Progenitor cell of endocrine pancreas (in vitro differentiated cells): ENCODE measurements around the gene MIA. TPM values are rescaled to one million over a fixed set of nuclear protein-coding genes. Genes with fewer than 3 reads are reported as not detected.
"Not testable (repeated sequence)": the region's sequence is repeated elsewhere in the genome, so short reads cannot be mapped to it uniquely, and the experiment has no call there.

Experiments
- DNase-seq: peaks from one replicate; pipeline ENCODE4 v3.0.0; 2021; ENCODE audit warnings: low spot score; ENCODE audit not compliant: unreplicated experiment
- H3K27ac Mint-ChIP-seq: 2 replicates; pipeline ENCODE4 v1.8.0; 2021; ENCODE audit warnings: mild to moderate bottlenecking, moderate library complexity, mixed read lengths
- H3K27me3 Mint-ChIP-seq: 2 replicates; pipeline ENCODE4 v1.8.0; 2021; ENCODE audit warnings: mixed read lengths
- H3K36me3 Mint-ChIP-seq: 2 replicates; pipeline ENCODE4 v1.8.0; 2022; ENCODE audit warnings: mixed read lengths; ENCODE audit not compliant: insufficient read depth
- H3K4me1 Mint-ChIP-seq: 2 replicates; pipeline ENCODE4 v1.8.0; 2021; ENCODE audit warnings: low read depth, mixed read lengths
- H3K4me3 Mint-ChIP-seq: 2 replicates; pipeline ENCODE4 v1.8.0; 2021; ENCODE audit warnings: low read depth, mild to moderate bottlenecking, moderate library complexity, mixed read lengths
- H3K9me3 Mint-ChIP-seq: 2 replicates; pipeline ENCODE4 v1.8.0; 2021; ENCODE audit warnings: low read depth, mixed read lengths
- CTCF ChIP-seq: fragments of 200-600 bp; sonication (generic); IDR thresholded peaks from one replicate; pipeline ENCODE4 v1.5.0; 2021; ENCODE audit warnings: antibody characterized with exemption, mild to moderate bottlenecking; ENCODE audit not compliant: unreplicated experiment
- long read RNA-seq: library from polyadenylated mRNA; unstranded; transcript quantifications from one replicate; pipeline ENCODE4 v2.0.0, GENCODE V29; 2020
- total RNA-seq: library from RNA; stranded (reverse); gene quantifications from 2 replicates; pipeline ENCODE4 v1.2.1, GENCODE V29; 2021

Gene MIA
- total RNA-seq = 4.6 and 8.5 TPM in 2 replicates
- long read RNA-seq = 0 reads

DNA sequence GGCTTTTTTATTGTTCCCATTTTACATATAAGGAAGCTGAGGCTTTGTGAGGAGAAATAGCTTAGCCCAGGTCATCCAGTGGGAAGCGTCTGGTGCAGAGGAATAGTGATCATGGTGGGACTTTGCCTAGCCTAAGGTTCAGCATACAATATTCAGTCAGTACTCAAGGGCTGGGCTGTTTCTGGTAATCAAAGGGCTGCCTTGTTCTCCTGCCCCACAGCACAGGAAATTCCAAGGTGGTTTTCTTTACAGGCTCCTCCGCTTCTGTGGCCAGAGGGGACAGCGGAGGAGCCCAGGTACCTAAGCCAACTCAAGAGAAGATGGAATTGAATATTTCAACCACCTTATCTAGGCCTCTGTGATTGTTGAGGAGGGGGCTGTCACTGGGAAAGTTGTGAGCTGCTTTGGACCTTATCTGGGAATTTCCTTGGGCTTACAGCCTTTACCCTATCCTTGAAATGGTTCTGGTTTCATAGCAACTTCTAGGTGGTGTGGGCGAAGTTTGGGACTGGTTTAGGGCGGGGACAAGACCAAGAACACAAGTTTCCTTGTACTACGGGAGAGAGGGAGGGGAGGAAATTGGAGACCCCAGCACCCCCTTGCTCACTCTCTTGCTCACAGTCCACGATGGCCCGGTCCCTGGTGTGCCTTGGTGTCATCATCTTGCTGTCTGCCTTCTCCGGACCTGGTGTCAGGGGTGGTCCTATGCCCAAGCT is at the start of gene MIA:
Gene MIA, plus strand, starts transcription at position 606 of the 716 bp plus-strand sequence. Its CDS starts 22 bp downstream, at position 628.
- Mint-ChIP-seq H3K27me3 (no peaks in the 10 kb centered on the region), H3K27ac (peak within 1 kb of the TSS; percentile 78), H3K9me3 (peaks cover 4% of the 10 kb centered on the region), H3K4me3 (no peak within 1 kb of the TSS), H3K4me1 (peaks cover 10% of the 10 kb centered on the region), H3K36me3 (peaks cover 11% of the 10 kb centered on the region)
- no peak for DNase-seq
- no peak for TF ChIP-seq CTCF

GRCh38 chr19:40726279-40726678 is 49.0 kb upstream of the MIA start:
- Mint-ChIP-seq H3K4me3 (no peak overlapping the region), H3K27me3 (no peaks in the 10 kb centered on the region), H3K9me3 (no peaks in the 10 kb centered on the region), H3K27ac (no peak overlapping the region), H3K36me3 (peaks cover 23% of the 10 kb centered on the region), H3K4me1 (peaks cover 1% of the 10 kb centered on the region)
- TF ChIP-seq CTCF = no peak
- no peak for DNase-seq

DNA sequence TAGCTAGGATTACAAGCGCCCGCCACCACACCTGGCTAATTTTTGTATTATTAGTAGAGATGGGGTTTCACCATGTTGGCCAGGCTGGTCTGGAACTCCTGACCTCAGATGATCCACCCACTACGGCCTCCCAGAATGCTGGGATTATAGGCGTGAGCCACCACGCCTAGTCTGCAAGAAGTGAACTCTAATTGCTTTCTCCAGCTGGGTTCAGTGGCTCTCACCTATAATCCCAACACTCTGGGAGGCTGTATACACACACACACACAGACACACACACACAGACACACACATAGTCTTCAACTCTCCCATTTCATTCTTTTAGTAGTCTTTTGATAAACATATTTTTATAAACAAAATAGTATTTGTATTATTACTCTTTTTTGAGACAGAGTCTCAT is 45.3 kb upstream of the MIA start:
- not testable (repeated sequence) for DNase-seq, H3K9me3 Mint-ChIP-seq, H3K27me3 Mint-ChIP-seq, H3K4me1 Mint-ChIP-seq, H3K4me3 Mint-ChIP-seq, H3K27ac Mint-ChIP-seq
- peaks cover 34% of the 10 kb centered on the region for H3K36me3 Mint-ChIP-seq

- not testable (repeated sequence) for H3K4me1 Mint-ChIP-seq, H3K9me3 Mint-ChIP-seq, H3K27ac Mint-ChIP-seq, DNase-seq, H3K27me3 Mint-ChIP-seq, H3K4me3 Mint-ChIP-seq
- peaks cover 30% of the 10 kb centered on the region for H3K36me3 Mint-ChIP-seq
Observed at GRCh38 chr19:40732304-40732703, 43.0 kb upstream of the MIA start.

DNA sequence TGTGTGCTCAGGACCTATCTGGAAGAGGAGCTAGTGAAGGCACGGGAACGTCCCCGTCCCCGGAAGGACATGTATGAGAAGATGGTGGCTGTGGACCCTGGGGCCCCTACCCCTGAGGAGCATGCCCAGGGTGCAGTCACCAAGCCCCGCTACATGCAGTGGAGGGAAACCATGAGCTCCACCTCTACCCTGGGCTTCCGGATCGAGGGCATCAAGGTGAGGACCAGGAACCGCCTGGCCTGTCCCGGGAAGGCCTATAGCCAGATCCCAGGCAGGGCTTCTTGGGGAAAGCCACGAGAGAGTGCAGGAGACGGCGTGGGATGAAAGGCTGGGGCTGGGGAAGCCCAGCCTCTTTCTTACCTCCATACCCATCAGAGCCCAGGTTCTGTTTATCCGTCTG is 42.2 kb upstream of the MIA start:
- no peaks in the 10 kb centered on the region for H3K9me3 Mint-ChIP-seq
- no peaks in the 10 kb centered on the region for H3K4me1 Mint-ChIP-seq

More for the DNA sequence above, 42.2 kb upstream of the MIA start:
- H3K27me3 Mint-ChIP-seq = no peaks in the 10 kb centered on the region
- H3K4me3 Mint-ChIP-seq = no peak overlapping the region
- no peak overlapping the region for H3K27ac Mint-ChIP-seq
- no peak for DNase-seq
- H3K36me3 Mint-ChIP-seq = peaks cover 34% of the 10 kb centered on the region
- no peak for TF ChIP-seq CTCF
